Subcutaneous abdominal adipose tissue (tissue), 5 donors: ENCODE results near the gene DEGS2.

Experiments used
- H3K27ac ChIP-seq: one replicate; pipeline ENCODE4 v1.7.0; 2013; ENCODE audit warnings: low read depth, mild to moderate bottlenecking, inconsistent platforms, low read length, moderate library complexity
- H3K27me3 ChIP-seq, 5 donors: one replicate each; pipeline ENCODE4 v1.7.0; 2013; ENCODE audit warnings: low read length in 5 of 5, inconsistent platforms in 1 of 5; ENCODE audit not compliant: control insufficient read depth in 5 of 5, insufficient read depth in 4 of 5
- H3K36me3 ChIP-seq, 5 donors: one replicate each; pipeline ENCODE4 v1.7.0; 2013; ENCODE audit warnings: low read length in 5 of 5; ENCODE audit not compliant: control insufficient read depth in 5 of 5, insufficient read depth in 5 of 5
- H3K4me1 ChIP-seq, 5 donors: one replicate each; pipeline ENCODE4 v1.7.0; 2013; ENCODE audit warnings: low read length in 5 of 5, mild to moderate bottlenecking in 3 of 5, moderate library complexity in 1 of 5; ENCODE audit not compliant: control insufficient read depth in 5 of 5, insufficient read depth in 5 of 5
- H3K4me3 ChIP-seq, 5 donors: one replicate each; pipeline ENCODE4 v1.7.0; 2013; ENCODE audit warnings: low read length in 5 of 5, low read depth in 1 of 5
- H3K9ac ChIP-seq, 5 donors: one replicate each; pipeline ENCODE4 v1.7.0; 2013; ENCODE audit warnings: low read length in 5 of 5, mild to moderate bottlenecking in 4 of 5, moderate library complexity in 3 of 5
- H3K9me3 ChIP-seq, 5 donors: one replicate each; pipeline ENCODE4 v1.7.0; 2013; ENCODE audit warnings: low read length in 5 of 5; ENCODE audit not compliant: control insufficient read depth in 5 of 5
- donor health status: healthy.
- donor health status: healthy.
- donor health status: healthy.
- donor health status: healthy.
- donor health status: healthy.

Gene DEGS2

DNA sequence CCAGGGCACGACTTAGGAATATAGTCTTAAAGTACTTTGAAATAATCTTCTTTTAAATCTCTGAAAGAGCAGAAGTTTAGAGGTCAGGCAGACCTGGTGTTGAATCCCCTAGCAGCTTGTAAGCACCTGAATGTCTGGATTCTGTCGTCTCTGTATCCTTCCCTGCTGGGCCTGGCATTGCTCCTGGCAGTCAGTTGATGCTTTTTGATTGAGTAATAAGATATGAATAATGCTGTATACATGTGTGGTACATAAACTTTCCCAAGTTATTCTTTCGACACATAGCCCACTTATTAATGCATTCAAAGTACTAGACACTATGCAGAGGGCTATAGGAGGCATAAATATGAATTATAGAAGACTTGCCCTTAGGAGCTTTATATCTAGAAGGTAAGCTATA, 62.8 kb downstream of the DEGS2 start:
- no peak overlapping the region for H3K4me3 ChIP-seq
- no peaks in the 10 kb centered on the region for H3K4me1 ChIP-seq
- H3K27me3 ChIP-seq: no peaks in the 10 kb centered on the region

More for the DNA sequence above, 62.8 kb downstream of the DEGS2 start:
- H3K27ac ChIP-seq: no peak overlapping the region
- H3K9me3 ChIP-seq: no peaks in the 10 kb centered on the region
- H3K9ac ChIP-seq: no peak overlapping the region
- H3K36me3 ChIP-seq: peaks cover 4 to 25% (median 14%) of the 10 kb centered on the region in 5 donors
